ENCODE results near the gene ZNF438. TPM values are rescaled to one million over a fixed set of nuclear protein-coding genes. Genes with fewer than 3 reads are reported as not detected.

Gene ZNF438
- total RNA-seq, 1 experiment from 2014 or later = 2.0 TPM

- CTCF ChIA-PET = no interaction called here
- no peaks in the 10 kb centered on the region for H3K36me3 ChIP-seq (ENCODE audit: insufficient read depth, low read length, poor library complexity, severe bottlenecking)
- H3K9me3 ChIP-seq (ENCODE audit: low read depth, low read length, poor library complexity, severe bottlenecking) = no peaks in the 10 kb centered on the region
- intact Hi-C loops (cut with micrococcal nuclease; ENCODE audit: unreplicated experiment) = no loop called here
- no peak overlapping the region for H3K4me3 ChIP-seq (ENCODE audit: low read depth, low read length, poor library complexity, severe bottlenecking)
- BruUV-seq (replicated peaks) = no TSS peak
- no peak for TF ChIP-seq CTCF (conservative IDR thresholded peaks at IDR 0.05; ENCODE audit: low read depth, low read length)
- TF ChIP-seq EZH2 (IDR thresholded peaks at IDR 0.05; ENCODE audit: borderline replicate concordance, low read depth, low read length, poor library complexity, severe bottlenecking) = no peak
- POLR2A ChIA-PET (ENCODE audit: low non-redundant PET) = no interaction called here
- H3K4me1 ChIP-seq (ENCODE audit: insufficient read depth, low read length, poor library complexity, severe bottlenecking) = no peaks in the 10 kb centered on the region
- H3K27ac ChIP-seq (ENCODE audit: low read depth, low read length, poor library complexity, severe bottlenecking) = no peak overlapping the region
- DNase-seq (ENCODE audit: low spot score) = no peak
- no peaks in the 10 kb centered on the region for H3K27me3 ChIP-seq (replicated peaks; ENCODE audit: insufficient read depth, low read depth, low read length, poor library complexity)
Observed at GRCh38 chr10:30868611-30869010, 163.1 kb downstream of the ZNF438 start.

GRCh38 chr10:30866896-30867295 lies 164.8 kb downstream of the ZNF438 start:
- H3K9me3 ChIP-seq (ENCODE audit: low read depth, low read length, poor library complexity, severe bottlenecking) = no peaks in the 10 kb centered on the region
- no peaks in the 10 kb centered on the region for H3K36me3 ChIP-seq (ENCODE audit: insufficient read depth, low read length, poor library complexity, severe bottlenecking)
- no peak overlapping the region for H3K4me3 ChIP-seq (ENCODE audit: low read depth, low read length, poor library complexity, severe bottlenecking)
- H3K27me3 ChIP-seq (replicated peaks; ENCODE audit: insufficient read depth, low read depth, low read length, poor library complexity) = no peaks in the 10 kb centered on the region
- intact Hi-C loops (cut with micrococcal nuclease; ENCODE audit: unreplicated experiment) = no loop called here
- H3K27ac ChIP-seq (ENCODE audit: low read depth, low read length, poor library complexity, severe bottlenecking) = no peak overlapping the region
- no TSS peak for BruUV-seq (replicated peaks)
- ChIA-PET POLR2A (ENCODE audit: low non-redundant PET) (no interaction called here), CTCF (no interaction called here)
- no peak for TF ChIP-seq CTCF (conservative IDR thresholded peaks at IDR 0.05; ENCODE audit: low read depth, low read length)
- no peak for DNase-seq (ENCODE audit: low spot score)
- H3K4me1 ChIP-seq (ENCODE audit: insufficient read depth, low read length, poor library complexity, severe bottlenecking) = no peaks in the 10 kb centered on the region

- no peak for DNase-seq (ENCODE audit: low spot score)
- ChIA-PET POLR2A (ENCODE audit: low non-redundant PET) (no interaction called here), CTCF (no interaction called here)
- H3K4me3 ChIP-seq (ENCODE audit: low read depth, low read length, poor library complexity, severe bottlenecking) = no peak overlapping the region
- no TSS peak for BruUV-seq (replicated peaks)
- H3K4me1 ChIP-seq (ENCODE audit: insufficient read depth, low read length, poor library complexity, severe bottlenecking) = peaks cover 7% of the 10 kb centered on the region
- H3K36me3 ChIP-seq (ENCODE audit: insufficient read depth, low read length, poor library complexity, severe bottlenecking) = no peaks in the 10 kb centered on the region
- no peak overlapping the region for H3K27ac ChIP-seq (ENCODE audit: low read depth, low read length, poor library complexity, severe bottlenecking)
- intact Hi-C loops (cut with micrococcal nuclease; ENCODE audit: unreplicated experiment) = no loop called here
- no peaks in the 10 kb centered on the region for H3K27me3 ChIP-seq (replicated peaks; ENCODE audit: insufficient read depth, low read depth, low read length, poor library complexity)
- no peak for TF ChIP-seq CTCF (conservative IDR thresholded peaks at IDR 0.05; ENCODE audit: low read depth, low read length)
- TF ChIP-seq EZH2 (IDR thresholded peaks at IDR 0.05; ENCODE audit: borderline replicate concordance, low read depth, low read length, poor library complexity, severe bottlenecking) = no peak
- H3K9me3 ChIP-seq (ENCODE audit: low read depth, low read length, poor library complexity, severe bottlenecking) = no peaks in the 10 kb centered on the region
Observed at GRCh38 chr10:30865141-30865926, 166.3 kb downstream of the ZNF438 start.
